ENCODE results near the gene HSD17B2.

DNA sequence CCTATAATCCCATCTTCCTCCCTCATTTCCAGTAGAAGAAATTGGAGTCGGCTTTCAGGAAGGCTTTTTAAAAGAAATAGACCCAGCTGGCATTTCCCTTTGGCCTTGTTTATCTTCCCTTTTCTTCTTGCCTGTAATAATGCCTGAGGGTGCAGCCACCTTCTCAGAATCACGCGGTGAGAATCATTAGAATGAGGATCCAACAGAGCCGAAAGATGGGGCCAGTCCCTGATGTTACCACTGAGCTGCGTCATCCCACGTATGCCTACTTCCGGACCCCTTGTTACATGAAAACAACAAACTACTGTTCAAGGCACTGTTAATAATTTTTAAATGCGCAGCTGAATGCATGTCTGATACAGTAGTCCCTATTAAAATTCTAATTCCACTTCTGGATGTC lies 47.9 kb upstream of the HSD17B2 start:
- TF ChIP-seq, protein P1, sequence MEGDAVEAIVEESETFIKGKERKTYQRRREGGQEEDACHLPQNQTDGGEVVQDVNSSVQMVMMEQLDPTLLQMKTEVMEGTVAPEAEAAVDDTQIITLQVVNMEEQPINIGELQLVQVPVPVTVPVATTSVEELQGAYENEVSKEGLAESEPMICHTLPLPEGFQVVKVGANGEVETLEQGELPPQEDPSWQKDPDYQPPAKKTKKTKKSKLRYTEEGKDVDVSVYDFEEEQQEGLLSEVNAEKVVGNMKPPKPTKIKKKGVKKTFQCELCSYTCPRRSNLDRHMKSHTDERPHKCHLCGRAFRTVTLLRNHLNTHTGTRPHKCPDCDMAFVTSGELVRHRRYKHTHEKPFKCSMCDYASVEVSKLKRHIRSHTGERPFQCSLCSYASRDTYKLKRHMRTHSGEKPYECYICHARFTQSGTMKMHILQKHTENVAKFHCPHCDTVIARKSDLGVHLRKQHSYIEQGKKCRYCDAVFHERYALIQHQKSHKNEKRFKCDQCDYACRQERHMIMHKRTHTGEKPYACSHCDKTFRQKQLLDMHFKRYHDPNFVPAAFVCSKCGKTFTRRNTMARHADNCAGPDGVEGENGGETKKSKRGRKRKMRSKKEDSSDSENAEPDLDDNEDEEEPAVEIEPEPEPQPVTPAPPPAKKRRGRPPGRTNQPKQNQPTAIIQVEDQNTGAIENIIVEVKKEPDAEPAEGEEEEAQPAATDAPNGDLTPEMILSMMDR (IDR thresholded peaks at IDR 0.05): no peak
- TF ChIP-seq EP300 (IDR thresholded peaks at IDR 0.05): no peak
- no peak for TF ChIP-seq POLR2AphosphoS5 (IDR thresholded peaks at IDR 0.05)
